ENCODE data around the gene FOXL3.

- no peak for TF ChIP-seq POLR2A (IDR thresholded peaks at IDR 0.05)
- TF ChIP-seq, protein P1, sequence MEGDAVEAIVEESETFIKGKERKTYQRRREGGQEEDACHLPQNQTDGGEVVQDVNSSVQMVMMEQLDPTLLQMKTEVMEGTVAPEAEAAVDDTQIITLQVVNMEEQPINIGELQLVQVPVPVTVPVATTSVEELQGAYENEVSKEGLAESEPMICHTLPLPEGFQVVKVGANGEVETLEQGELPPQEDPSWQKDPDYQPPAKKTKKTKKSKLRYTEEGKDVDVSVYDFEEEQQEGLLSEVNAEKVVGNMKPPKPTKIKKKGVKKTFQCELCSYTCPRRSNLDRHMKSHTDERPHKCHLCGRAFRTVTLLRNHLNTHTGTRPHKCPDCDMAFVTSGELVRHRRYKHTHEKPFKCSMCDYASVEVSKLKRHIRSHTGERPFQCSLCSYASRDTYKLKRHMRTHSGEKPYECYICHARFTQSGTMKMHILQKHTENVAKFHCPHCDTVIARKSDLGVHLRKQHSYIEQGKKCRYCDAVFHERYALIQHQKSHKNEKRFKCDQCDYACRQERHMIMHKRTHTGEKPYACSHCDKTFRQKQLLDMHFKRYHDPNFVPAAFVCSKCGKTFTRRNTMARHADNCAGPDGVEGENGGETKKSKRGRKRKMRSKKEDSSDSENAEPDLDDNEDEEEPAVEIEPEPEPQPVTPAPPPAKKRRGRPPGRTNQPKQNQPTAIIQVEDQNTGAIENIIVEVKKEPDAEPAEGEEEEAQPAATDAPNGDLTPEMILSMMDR (IDR thresholded peaks at IDR 0.05): no peak
Measured at GRCh38 chr7:269721-270120, 20.2 kb upstream of the FOXL3 start.

Data from testis (tissue), 2 donors.